Kasumi-1 (cell line): ENCODE measurements around the gene SMPD1.
"Not testable (repeated sequence)": the region's sequence is repeated elsewhere in the genome, so short reads cannot be mapped to it uniquely, and the experiment has no call there.

ENCODE experiments used
- DNase-seq, 2 experiments: peaks; one replicate each; lab custom pipeline; 2025; lab: John Stamatoyannopoulos, UW

SMPD1 gene

GRCh38 chr11:6388748-6389147, 1.5 kb upstream of the SMPD1 start:
- no peak for DNase-seq

GRCh38 chr11:6390718-6391469, 620 bp downstream of the SMPD1 start:
- DNase-seq, result no peak

GRCh38 chr11:6391537-6392134, 1.4 kb downstream of the SMPD1 start:
- no peak for DNase-seq

GRCh38 chr11:6392251-6392650, 2.0 kb downstream of the SMPD1 start:
- not testable (repeated sequence) for DNase-seq

- DNase-seq, result no peak
These were observed 3.9 kb downstream of the SMPD1 start for GRCh38 chr11:6393989-6394670.

GRCh38 chr11:6395470-6396060, 5.3 kb downstream of the SMPD1 start:
- DNase-seq, result no peak

GRCh38 chr11:6397156-6397555, 6.9 kb downstream of the SMPD1 start:
- no peak for DNase-seq

GRCh38 chr11:6397636-6398035, 7.4 kb downstream of the SMPD1 start:
- DNase-seq, result no peak

GRCh38 chr11:6400431-6401345, 10.4 kb downstream of the SMPD1 start:
- no peak for DNase-seq

GRCh38 chr11:6401464-6401863, 11.2 kb downstream of the SMPD1 start:
- no peak for DNase-seq

- no peak for DNase-seq
These were observed 11.8 kb downstream of the SMPD1 start for GRCh38 chr11:6402061-6402470.

- peak; percentile 51 to 63 for DNase-seq
These were observed 12.3 kb downstream of the SMPD1 start for GRCh38 chr11:6402561-6402981.

GRCh38 chr11:6403539-6403938, 13.3 kb downstream of the SMPD1 start:
- DNase-seq, result no peak

GRCh38 chr11:6404342-6405051, 14.2 kb downstream of the SMPD1 start:
- no peak for DNase-seq

- DNase-seq, result no peak
These were observed 14.9 kb downstream of the SMPD1 start for GRCh38 chr11:6405052-6405667.

- DNase-seq, result no peak
These were observed 15.6 kb downstream of the SMPD1 start for GRCh38 chr11:6405846-6406245.

GRCh38 chr11:6406370-6406769, 16.1 kb downstream of the SMPD1 start:
- DNase-seq, result no peak

- DNase-seq, result no peak
These were observed 20.6 kb downstream of the SMPD1 start for GRCh38 chr11:6410695-6411430.

- no peak for DNase-seq
These were observed 21.3 kb downstream of the SMPD1 start for GRCh38 chr11:6411594-6412031.

- no peak for DNase-seq
These were observed 23.5 kb downstream of the SMPD1 start for GRCh38 chr11:6413791-6414201.
